Suppressor macrophage (primary cell): ENCODE results near the gene OAS2.

Experiments
- DNase-seq, 4 experiments: peaks; one replicate each; pipeline ENCODE4 v3.0.0-alpha.2; 2020 to 2022
- total RNA-seq, 17 experiments: gene quantifications; one replicate each; lab custom pipeline; 2026; ENCODE audit warnings: mixed read lengths in 6 of 17, inconsistent platforms in 3 of 17; lab: John Stamatoyannopoulos, UW

Gene OAS2, protein sequence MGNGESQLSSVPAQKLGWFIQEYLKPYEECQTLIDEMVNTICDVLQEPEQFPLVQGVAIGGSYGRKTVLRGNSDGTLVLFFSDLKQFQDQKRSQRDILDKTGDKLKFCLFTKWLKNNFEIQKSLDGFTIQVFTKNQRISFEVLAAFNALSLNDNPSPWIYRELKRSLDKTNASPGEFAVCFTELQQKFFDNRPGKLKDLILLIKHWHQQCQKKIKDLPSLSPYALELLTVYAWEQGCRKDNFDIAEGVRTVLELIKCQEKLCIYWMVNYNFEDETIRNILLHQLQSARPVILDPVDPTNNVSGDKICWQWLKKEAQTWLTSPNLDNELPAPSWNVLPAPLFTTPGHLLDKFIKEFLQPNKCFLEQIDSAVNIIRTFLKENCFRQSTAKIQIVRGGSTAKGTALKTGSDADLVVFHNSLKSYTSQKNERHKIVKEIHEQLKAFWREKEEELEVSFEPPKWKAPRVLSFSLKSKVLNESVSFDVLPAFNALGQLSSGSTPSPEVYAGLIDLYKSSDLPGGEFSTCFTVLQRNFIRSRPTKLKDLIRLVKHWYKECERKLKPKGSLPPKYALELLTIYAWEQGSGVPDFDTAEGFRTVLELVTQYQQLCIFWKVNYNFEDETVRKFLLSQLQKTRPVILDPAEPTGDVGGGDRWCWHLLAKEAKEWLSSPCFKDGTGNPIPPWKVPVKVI
- 20.7 to 1,055 (median 51.0) reads per million in 17 experiments for total RNA-seq

DNA sequence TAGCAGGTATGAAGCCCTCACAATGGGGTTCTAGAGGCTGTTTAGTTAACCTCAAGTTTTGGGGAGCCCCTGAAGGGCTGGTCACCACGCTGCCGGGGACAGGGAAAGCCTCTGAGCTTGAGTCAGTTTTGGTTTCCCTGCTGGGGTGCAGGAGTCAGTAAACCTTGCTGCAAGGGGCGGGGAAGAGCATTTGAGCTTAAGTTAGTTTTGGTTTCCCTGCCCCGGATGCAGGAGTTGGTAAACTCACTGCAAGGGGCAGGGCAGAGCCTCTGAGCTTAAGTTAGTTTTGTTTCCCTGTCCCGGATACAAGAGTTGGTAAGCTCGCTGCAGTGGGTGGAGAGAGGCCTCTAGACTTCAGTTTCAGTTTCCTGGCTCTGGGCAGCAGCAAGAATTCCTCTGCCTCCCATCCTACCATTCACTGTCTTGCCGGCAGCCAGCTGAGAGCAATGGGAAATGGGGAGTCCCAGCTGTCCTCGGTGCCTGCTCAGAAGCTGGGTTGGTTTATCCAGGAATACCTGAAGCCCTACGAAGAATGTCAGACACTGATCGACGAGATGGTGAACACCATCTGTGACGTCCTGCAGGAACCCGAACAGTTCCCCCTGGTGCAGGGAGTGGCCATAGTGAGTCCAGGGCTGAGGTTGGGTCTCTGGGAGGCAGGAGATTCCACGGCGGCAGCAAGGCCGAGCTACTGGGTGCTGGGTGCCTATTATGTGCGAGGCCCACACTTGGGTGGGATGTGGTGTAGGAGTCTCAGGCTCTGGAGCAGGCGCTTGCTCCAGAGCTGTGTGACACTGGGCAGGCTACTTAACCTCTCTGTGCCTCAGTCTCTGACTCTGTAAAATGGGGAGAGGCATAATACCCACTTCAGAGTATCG lies at the start of gene OAS2:
OAS2 (plus strand) TSS at position 357 of the 878 bp plus-strand sequence; CDS start at position 447, 90 bp downstream.
- DNase-seq = peak; percentile 83 to 92 (median 88)

DNA sequence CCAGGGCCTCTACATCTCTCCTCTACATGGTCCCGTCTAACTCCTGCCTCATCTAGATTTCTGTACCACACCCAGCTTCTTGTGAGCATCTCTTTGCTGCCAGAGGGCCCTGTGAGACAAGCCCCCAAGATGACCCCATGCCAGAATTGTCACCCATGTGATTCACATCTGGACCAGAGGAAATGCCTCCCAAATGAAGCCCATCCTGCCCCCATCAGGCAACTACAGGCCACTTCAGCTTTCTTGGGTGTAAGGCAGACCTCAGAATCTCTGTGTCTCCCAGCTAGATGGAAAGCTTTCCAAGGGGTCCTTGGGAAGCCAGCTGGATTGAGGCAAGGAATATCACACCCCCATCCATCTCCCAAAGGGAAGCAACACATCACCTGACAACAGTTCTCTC lies 49.3 kb upstream of the OAS2 start:
- no peak for DNase-seq

DNA sequence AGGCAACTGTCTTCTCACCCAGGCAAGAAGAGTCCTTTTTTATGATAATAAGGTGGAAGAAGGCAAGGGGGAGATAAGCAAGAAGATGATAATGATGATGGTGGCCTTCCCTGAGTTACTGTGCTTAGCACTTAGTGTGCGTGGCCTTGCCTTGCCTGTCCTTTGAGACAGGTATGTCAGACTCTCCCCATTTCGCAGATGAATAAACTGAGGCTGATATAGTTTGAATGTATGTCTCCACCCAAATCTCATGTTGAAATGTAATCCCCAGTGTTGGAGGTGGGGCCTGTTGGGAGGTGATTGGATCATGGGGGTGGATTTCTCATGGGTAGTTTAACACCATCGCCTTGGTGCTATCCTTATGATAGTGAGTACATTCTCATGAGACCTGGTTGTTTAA lies 48.6 kb upstream of the OAS2 start:
- no peak for DNase-seq

DNA sequence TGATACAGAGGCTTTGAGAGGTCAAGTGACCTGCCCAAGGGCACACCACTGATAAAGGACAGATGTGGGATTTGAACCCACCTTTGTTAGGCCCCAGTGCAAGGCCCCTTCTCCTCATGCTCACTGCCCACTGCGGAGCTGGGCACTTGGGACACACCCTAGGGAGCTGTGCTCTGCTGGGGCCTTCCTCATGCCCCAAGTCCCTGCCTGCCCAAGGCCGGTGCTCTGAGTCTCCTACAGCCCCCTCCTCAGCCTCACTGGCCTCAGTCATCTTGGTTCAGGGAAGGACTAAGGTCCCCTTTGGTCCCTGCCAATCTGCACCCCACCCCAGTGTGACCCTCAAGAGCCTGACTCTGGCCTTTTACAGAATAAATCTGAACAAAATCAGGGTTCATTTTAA lies 48.0 kb upstream of the OAS2 start:
- DNase-seq = no peak

DNA sequence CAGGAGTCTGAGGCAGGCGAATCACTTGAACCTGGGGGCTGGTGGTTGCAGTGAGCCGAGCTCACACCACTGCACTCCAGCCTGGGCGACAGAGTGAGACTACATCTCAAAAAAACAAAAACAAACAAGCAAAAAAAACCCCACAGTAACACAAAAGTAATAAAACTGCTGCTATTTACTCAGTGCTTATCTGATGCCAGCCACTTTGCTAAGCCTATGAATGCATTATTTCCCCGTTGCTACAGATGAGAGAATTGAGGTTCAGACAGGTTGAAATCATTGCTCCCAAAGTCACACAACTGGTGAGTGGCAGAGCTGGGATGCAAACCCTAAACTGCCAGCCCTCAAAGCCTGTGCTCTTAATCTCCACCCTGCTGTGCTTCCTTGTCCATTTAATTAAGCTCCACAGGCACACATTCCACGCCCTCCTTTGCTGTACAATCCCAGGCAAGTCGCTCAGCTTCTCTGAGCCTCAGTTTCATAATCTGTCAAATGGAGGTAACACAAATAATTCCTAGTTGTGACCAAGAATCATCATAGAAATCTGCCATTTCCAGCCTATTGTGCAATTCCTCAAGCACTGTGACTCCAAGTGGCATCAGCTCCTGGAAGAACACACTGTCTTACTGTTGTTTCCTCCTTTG lies 45.7 kb upstream of the OAS2 start:
- DNase-seq = no peak

DNA sequence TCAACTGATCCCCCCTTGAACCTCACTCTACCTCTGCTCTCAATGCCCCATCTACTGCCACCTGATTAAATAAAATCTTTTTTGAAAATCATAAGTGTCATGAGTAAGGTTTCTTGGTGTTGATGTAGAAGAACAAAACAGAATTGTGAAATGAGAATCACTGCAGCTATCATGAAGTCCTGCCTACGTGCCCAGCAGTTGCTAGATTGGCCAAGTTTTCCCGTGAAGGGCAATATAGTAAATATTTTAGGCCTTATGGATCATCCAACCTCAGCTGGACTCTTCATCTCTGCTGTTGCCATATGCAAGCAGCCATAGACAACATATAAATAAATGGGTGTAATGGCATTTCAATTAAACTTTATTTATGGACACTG lies 45.2 kb upstream of the OAS2 start:
- DNase-seq = peak; percentile 19 to 58 (median 50)

DNA sequence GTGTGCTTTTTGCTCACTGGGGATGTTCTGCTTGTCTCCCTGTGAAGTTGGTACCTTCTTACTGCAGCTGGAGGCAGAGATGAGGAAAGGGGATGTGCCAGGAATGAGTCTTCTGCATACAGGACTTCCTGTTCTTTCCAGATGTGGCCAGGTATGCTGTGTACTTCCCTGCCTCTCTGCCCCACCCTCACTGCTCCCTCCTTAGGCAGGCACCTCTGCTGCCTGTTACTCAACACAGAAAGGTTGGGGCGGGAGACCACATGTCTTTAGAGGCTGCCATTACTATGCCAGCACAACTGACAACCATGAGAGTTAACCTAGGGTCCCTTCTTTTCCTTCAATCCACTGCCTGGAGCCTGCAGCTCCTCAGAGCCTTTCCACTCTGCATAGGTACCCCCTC lies 42.1 kb upstream of the OAS2 start:
- no peak for DNase-seq

DNA sequence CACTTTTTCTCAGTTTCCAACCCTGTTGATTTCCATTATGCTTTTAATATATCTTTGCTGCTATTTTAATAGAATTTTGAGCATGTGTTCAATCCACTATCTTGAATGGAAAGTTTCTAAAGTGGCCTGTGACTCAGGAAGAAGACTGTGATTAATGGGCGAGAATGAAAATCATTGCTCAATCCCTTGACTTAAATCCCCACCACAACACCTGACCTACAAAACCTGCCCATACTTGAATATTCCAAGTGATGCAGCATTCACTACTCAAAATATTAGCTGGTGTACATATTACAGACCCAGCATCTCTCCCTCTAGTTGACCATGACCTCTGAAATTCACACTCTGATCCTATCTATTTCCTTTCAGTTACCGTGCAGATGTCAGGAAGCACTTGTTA lies 41.4 kb upstream of the OAS2 start:
- DNase-seq = no peak

DNA sequence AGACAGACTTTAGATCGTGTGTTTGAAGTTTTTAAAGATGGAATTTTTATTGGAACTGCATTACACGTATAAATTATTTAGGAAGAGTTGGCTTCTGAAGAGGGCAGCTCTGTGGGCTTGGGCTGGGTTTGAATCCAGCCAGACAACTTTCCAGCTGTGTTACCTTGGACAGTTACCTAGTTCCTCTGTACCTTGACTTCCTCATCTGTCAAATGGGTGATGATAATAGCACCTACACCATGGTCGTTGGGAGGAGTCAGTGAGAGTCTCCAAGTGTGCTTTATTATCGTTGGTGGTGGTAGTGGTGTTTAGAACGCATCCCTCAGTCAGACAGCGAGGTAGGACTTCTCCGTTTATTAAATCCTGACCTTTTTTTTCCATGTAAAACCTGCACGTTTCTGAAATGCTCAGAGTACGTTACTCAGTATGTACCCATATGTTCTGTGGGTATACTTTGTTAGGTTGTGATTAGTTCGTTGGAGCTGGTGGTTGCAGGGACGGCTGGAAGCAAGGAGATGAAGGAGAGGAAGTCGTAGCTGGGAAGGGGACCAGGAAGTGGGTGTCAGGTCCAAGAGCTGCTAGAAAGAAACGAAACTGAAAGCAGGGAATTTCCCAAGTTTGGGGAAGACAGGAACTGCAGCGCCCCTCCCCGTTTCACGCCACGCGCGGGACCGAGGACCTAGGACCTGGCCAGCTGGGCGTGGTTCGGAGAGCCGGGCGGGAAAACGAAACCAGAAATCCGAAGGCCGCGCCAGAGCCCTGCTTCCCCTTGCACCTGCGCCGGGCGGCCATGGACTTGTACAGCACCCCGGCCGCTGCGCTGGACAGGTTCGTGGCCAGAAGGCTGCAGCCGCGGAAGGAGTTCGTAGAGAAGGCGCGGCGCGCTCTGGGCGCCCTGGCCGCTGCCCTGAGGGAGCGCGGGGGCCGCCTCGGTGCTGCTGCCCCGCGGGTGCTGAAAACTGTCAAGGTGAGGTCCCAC lies 40.3 kb upstream of the OAS2 start, which contains the start of gene OAS3:
OAS3 (plus strand) TSS at position 734 of the 979 bp plus-strand sequence; CDS start at position 791, 57 bp downstream.
- DNase-seq = peak; percentile 87 to 95 (median 92)

DNA sequence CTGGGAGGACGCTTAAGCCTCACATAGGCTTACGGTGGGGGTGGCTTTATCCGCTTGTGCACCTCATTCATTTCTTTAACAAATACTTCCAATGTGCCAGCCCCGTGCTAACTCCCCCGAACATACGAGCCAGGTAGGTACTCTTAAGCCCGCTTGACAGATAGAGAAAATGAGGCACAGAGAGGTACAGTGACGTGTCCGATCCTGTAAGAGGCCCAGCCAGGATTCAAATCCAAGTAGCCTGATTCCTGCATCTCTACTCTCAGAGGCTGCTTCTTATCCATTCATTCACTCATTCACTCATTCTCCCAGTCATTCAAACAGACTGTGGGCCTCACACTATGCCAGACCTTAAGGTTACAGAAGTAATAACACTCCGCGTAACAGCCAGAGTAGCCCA lies 39.6 kb upstream of the OAS2 start:
- DNase-seq = peak in 1 of 4 experiments; percentile 18

DNA sequence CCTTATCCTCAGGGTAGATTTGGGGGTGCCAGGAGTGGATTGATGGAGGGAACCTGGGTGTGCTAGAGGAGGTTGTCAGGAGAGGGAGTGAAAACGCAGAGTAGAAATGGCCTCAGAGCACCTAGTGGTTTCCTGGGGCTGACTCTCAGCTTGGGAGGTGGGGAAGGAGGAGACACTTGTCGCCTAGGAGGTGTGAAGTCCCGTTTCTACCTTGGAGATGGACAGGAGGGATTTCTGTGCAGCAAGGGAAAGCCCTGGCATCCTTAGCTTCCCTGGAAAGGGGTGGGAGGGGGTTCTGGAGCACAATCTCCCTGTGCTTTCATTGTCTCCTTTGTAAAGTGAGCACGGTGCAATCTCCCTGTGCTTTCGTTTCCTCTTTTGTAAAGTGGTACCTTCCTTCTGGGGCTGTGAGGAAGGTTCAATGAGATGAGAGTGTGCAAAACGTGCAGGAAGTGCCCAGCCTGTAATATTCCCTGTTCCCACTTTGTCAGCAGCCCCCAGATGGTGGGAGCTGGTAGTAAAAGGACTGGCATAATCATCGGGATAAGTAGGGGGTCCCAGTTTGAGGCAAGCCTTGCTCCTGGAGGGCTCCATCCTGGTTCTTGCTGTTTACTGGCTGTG lies 38.4 kb upstream of the OAS2 start:
- peak in 3 of 4 experiments; percentile 10 to 32 (median 30) for DNase-seq

DNA sequence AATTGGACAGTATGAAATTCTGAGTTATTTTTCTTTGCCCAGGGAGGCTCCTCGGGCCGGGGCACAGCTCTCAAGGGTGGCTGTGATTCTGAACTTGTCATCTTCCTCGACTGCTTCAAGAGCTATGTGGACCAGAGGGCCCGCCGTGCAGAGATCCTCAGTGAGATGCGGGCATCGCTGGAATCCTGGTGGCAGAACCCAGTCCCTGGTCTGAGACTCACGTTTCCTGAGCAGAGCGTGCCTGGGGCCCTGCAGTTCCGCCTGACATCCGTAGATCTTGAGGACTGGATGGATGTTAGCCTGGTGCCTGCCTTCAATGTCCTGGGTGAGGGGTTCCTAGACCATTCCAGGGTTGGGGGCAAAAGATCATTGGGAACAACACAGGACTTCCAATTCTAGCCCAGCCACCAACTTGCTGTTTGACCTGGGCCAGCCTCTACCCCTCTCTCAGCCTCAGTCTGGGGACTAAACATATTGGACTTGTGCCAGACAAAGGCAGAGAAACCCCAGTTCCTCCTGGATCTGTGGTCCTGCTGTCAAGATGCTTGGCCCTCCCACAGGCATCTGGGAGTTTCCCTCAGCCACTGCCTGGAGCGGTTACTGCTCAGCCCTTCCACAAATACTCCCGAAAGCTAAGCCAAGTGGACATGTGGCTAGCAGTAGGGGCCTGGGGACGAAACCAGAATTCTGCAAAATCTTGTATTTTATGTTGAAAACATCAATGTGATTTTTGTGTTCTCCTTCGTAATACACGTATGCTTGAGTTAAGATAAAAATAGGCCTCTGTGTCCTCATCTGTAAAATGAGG lies 36.6 kb upstream of the OAS2 start:
- DNase-seq = no peak

DNA sequence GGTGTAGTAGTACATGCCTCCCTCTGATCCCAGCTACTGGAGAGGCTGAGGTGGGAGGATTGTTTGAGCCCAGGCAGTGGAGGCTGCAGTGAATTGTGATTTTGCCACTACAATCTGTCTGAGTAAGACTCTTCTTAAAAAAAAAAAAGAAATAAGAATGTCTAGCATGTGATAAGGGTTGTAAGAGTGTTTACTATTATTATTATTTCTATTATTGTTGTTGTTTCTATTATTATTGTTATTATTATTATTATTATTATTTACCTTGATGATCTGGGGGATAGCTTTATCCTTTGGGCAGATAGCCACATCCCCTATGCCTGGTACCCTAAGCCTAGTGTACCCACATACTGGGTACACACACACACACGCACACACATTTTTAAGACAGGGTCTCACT lies 35.7 kb upstream of the OAS2 start:
- DNase-seq = no peak

DNA sequence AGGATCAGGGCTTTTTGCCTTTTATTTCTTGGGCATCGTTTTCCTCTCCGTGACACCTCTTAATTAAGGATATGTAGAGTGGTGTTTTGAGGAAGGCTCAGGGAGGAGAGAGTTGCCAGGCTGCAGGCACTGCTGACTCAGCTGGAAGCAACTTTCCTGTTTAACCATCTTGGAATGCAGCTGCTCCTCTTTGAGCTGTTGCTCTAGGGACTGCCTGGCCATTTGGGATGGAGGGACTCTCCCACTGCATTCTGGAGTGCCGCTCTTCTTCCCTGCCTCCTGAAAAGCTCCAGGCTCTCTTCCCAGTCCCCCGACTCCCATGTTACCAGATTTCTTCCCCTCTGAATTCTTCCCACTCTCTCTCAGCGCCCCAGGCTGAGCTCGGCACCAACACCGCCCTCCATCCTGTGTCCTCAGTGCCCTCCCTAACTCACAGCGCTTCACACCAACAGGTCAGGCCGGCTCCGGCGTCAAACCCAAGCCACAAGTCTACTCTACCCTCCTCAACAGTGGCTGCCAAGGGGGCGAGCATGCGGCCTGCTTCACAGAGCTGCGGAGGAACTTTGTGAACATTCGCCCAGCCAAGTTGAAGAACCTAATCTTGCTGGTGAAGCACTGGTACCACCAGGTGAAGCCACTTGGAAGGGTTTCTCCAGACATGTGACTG lies 34.2 kb upstream of the OAS2 start:
- DNase-seq = no peak

DNA sequence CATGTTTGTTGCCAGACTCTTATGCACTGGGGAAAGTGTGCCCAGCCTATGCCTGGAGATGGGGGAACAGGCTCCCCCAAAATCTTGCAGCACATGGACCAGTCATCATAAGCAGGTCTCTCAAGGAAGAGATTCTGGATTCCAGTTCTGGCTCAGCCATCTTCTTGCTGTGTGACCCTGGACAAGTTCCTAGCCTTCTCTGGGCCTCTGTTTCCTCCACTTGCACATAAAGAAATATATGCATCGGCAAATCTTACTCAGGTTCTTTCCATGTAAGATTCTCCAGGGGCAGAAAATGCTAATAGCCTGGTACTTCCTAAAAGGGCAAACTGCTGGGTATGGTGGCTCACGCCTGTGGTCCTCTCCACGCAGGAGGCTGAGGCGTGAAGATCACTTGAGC lies 32.8 kb upstream of the OAS2 start:
- DNase-seq = no peak

DNA sequence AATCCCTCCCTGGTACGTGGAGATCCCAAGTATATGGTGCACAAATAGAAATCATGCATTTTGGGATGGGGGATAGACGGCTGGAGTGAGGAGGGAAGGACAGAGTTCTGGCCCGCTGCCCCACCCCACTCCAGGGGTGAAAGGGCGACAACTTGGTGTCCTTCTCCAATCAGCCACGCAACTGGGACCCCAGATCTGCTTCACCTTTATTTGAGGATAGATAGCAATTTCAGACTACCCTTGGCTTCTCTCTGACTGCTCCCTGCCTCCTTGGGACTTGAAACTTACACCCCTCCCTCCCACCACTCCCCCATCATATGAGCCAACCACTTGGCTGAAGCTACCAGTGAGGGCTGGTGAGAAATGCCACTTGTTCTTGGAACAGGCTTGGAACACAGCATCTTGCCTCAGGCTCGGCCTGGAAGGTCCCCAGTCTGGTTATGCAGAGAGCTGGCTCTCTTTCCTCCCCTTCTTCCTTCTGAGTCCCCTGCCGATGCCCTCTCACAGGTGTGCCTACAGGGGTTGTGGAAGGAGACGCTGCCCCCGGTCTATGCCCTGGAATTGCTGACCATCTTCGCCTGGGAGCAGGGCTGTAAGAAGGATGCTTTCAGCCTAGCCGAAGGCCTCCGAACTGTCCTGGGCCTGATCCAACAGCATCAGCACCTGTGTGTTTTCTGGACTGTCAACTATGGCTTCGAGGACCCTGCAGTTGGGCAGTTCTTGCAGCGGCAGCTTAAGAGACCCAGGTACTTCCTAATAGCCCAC lies 31.9 kb upstream of the OAS2 start:
- DNase-seq = no peak

DNA sequence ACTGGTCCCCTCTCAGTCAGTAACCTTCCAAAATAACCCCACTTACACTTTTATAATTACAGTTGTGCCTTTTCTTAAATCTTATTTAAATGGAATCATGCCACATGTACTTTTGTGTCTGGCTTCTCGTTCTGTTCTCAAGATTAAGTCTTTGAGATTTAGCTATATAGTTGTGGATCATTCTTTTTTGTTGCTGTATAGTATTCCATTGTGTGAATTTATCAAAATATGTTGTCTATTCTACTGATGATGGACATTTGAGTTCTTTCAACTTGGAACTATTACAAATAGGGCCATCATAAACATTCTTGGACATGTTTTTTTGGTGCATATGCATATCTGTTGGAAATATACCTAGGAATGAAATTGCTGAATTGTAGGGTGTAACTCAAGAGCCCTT lies 31.0 kb upstream of the OAS2 start:
- DNase-seq = no peak

DNA sequence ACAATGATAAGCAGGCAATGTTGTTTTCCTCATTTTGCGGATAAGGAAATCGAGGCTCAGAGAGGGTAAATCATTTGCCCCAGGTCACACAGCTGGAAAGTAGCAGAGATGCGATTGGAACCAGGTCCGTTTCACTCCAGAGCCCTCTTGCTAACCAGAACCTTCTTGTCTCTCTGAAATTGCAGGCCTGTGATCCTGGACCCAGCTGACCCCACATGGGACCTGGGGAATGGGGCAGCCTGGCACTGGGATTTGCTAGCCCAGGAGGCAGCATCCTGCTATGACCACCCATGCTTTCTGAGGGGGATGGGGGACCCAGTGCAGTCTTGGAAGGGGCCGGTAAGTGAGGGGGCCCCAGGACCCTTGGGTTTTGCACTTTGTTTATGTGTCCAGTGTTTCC lies 30.6 kb upstream of the OAS2 start:
- DNase-seq = no peak
